Colonic mucosa (tissue), 4 donors: ENCODE results near the gene H1-8. TPM values are rescaled to one million over a fixed set of nuclear protein-coding genes. Genes with fewer than 3 reads are reported as not detected.

Source experiments
- DNase-seq: peaks from one replicate; pipeline ENCODE4 v3.0.0-alpha.2; 2020
- H3K27ac ChIP-seq: fragments of 200-600 bp; one replicate; pipeline ENCODE4 v1.8.0; 2021
- H3K27me3 ChIP-seq: fragments of 200-600 bp; one replicate; pipeline ENCODE4 v1.8.0; 2021
- H3K36me3 ChIP-seq: fragments of 200-600 bp; one replicate; pipeline ENCODE4 v1.8.0; 2021
- H3K4me1 ChIP-seq: fragments of 200-600 bp; one replicate; pipeline ENCODE4 v1.8.0; 2021; ENCODE audit warnings: mild to moderate bottlenecking
- H3K4me3 ChIP-seq: fragments of 200-600 bp; one replicate; pipeline ENCODE4 v1.8.0; 2021
- H3K9ac ChIP-seq, 2 donors: one replicate each; pipeline ENCODE4 v1.7.0; 2013; ENCODE audit warnings: control low read depth in 2 of 2, low read depth in 2 of 2, low read length in 2 of 2
- H3K9me3 ChIP-seq: fragments of 200-600 bp; one replicate; pipeline ENCODE4 v1.8.0; 2021
- CTCF ChIP-seq: fragments of 200-600 bp; IDR thresholded peaks from one replicate; pipeline ENCODE4 v1.8.0; 2022; ENCODE audit warnings: antibody characterized with exemption, mild to moderate bottlenecking
- intact Hi-C: fragments of 100-400 bp; cut with DNase I; formaldehyde crosslinking; loops from one replicate; pipeline ENCODE4 v1.14.1; 2022
- total RNA-seq, 2 donors: library from RNA; stranded (reverse); fragmentation: NEBNext Ultra II Directional in 1 of 2; extraction: Animal tissue kit (Norgen Biotek cat#: 25700) in 1 of 2; gene quantifications; one replicate each; pipeline ENCODE4 v1.2.1, GENCODE V29; 2021
- donor health status: healthy.
- donor health status: DM: no; HTN: no; CAD: no.
- donor health status: DM: no; HTN: no; CAD: no.

Gene H1-8
- total RNA-seq, 2 donors from 2014 or later, result not detected

GRCh38 chr3:129547241-129547640 is 4.3 kb downstream of the H1-8 start:
- no peaks in the 10 kb centered on the region for H3K36me3 ChIP-seq
- intact Hi-C loops, result no loop called here
- H3K4me1 ChIP-seq, result no peaks in the 10 kb centered on the region
- H3K4me3 ChIP-seq, result no peak overlapping the region
- no peaks in the 10 kb centered on the region for H3K9me3 ChIP-seq
- no peak for DNase-seq
- H3K9ac ChIP-seq, result no peak overlapping the region
- H3K27ac ChIP-seq, result no peak overlapping the region
- no peak for TF ChIP-seq CTCF
- no peaks in the 10 kb centered on the region for H3K27me3 ChIP-seq

DNA sequence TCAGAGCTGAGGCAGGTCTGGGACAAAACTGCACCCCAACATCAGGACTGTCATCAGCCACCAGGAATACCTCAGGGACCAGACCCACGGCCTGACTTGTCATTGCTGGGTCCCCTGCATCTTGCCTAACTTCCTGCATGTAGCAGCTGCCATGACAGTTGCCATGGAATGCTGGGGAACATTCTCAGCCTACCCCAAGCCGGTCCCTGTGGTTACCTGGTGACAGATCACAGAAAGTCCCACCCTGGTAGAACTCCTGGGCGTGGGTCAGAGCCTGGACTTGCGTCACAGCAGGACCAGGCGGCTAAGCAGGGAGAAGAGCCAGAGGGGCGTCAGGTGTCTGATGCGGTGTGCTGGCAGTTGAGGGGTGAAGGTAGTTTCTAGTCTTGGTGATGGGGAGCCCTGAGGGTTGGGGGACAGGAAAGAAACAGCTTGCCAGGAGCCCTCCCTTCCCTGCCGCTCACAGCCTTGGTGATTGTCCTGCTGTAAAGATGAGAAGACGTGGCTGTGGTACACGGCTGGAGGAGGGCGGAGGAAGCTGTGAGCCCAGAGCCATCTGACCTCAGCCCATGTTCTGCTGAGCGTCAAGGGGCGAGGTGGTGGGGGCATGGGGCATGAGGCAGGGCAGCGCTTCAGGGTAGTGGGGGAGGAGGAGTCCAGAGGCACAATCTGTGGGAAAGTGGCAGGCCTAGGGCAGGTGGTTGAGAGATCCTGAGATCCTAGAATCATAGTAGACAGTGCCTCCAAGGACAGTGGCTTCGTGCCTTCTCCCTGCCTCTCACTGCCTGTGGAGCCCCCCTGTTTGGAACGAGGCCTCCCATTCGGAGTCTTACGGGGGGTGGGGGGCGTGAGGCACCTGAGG is 5.4 kb downstream of the H1-8 start:
- H3K4me3 ChIP-seq, result no peak overlapping the region
- no peak for DNase-seq
- H3K9ac ChIP-seq, result no peak overlapping the region
- intact Hi-C loops, result no loop called here
- no peaks in the 10 kb centered on the region for H3K36me3 ChIP-seq
- H3K9me3 ChIP-seq, result no peaks in the 10 kb centered on the region
- H3K4me1 ChIP-seq, result no peaks in the 10 kb centered on the region
- no peaks in the 10 kb centered on the region for H3K27me3 ChIP-seq
- no peak for TF ChIP-seq CTCF
- H3K27ac ChIP-seq, result no peak overlapping the region

GRCh38 chr3:129549006-129549800 is 6.2 kb downstream of the H1-8 start:
- Histone ChIP-seq H3K27ac (no peak overlapping the region), H3K36me3 (no peaks in the 10 kb centered on the region), H3K27me3 (no peaks in the 10 kb centered on the region), H3K4me3 (no peak overlapping the region), H3K9ac (no peak overlapping the region), H3K4me1 (no peaks in the 10 kb centered on the region), H3K9me3 (no peaks in the 10 kb centered on the region)
- no peak for DNase-seq
- intact Hi-C loops, result no loop called here
- TF ChIP-seq CTCF, result no peak

DNA sequence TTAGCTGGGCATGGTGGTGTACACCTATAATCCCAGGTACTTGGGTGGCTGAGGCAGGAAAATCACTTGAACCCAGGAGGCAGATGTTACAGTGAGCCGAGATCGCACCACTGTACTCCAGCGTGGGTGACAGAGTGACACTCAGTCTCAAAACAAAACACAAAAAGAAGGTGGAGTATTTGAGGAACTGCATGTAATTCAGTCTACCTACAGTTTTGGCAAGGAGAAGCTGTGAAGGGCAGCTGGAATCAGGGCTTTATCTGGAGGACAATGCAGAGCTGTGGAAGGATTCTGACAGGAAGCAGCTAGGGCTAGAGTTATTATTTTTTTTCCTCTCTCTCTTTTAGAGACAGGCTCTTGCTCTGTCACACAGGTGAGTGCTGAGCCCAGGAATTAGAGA is 6.8 kb downstream of the H1-8 start:
- TF ChIP-seq CTCF, result no peak
- H3K4me3 ChIP-seq, result no peak overlapping the region

DNA sequence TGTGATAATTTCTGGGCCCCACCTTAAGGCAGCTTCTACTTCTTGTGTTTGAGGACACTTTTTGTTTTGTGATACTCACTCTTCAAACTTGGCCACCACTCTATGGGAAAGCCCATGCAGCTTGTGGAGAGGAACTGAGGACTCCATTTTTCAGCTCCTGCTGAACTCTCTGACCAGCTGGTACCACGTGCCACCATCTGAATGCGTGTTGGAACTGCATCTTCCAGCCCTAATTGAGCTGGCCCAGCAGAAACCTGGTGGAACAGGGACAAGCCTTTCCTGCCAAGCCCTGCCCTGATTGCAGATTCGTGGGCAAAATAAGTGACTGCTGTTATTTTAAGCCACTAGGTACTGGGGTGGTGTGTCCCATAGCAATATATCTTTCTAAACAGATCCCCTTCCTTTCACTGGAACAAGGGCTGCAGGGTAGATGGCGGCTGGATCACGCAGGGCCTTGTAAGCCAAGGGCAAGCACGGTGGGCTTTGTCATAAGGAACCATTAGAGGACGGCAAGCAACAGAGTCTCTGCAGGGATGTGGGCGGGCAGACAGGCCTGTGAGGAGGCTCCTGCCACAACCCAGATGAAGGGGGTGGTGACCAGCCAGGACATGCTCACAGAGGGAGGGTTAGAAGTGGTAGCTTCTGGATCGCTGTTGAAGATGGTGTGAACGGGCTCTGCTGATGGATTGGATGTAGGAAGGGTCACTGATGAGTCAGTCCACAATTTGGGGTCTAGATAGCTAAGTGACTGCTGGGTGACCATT is 9.5 kb downstream of the H1-8 start:
- H3K27ac ChIP-seq, result no peak overlapping the region
- H3K9ac ChIP-seq, result no peak overlapping the region
- no peaks in the 10 kb centered on the region for H3K36me3 ChIP-seq
- H3K27me3 ChIP-seq, result no peaks in the 10 kb centered on the region
- no peaks in the 10 kb centered on the region for H3K4me1 ChIP-seq
- DNase-seq, result no peak
- intact Hi-C loops, result no loop called here
- H3K9me3 ChIP-seq, result no peaks in the 10 kb centered on the region
- no peak for TF ChIP-seq CTCF
- no peak overlapping the region for H3K4me3 ChIP-seq

More for the DNA sequence above, 6.8 kb downstream of the H1-8 start:
- DNase-seq, result no peak
- no peak overlapping the region for H3K27ac ChIP-seq
- H3K27me3 ChIP-seq, result no peaks in the 10 kb centered on the region
- no peaks in the 10 kb centered on the region for H3K4me1 ChIP-seq
- intact Hi-C loops, result no loop called here
- no peaks in the 10 kb centered on the region for H3K9me3 ChIP-seq
- no peak overlapping the region for H3K9ac ChIP-seq
- no peaks in the 10 kb centered on the region for H3K36me3 ChIP-seq
